ENCODE data around the gene CARD19.
A peak's percentile ranks its signal among the peaks of the same experiment; 100 is the strongest.

The CARD19 gene

DNA sequence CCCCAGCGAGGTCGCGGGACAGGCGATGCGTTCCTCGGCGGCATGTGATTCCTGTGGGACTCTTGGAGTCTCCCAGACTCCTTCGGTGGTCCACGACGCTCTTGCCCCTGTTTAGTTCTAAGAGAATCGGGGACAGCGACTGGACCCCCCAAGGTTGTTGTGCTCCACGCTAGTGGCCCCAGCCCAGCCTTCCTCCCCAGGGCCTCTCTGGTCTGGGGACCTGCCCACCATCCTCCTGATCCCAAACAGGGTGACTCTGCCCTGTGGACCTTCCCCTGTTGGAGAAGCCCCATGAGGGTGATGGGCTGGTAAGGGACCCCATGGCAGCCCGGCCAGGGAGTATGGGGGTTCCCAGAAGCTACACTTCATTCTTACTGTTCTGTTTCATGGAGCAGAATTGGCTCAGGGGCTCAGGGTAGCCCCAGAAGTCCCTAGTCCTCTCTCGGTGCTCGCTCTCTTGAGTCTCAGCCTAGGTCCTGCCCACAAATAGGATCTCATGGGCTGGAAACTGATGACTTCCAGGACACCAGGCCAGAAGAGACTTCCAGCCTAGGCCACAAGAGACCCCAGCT, 880 bp downstream of the CARD19 start:
- CTCF ChIA-PET = interaction anchor here (0.7 to 2.9 kb wide), 5 partner anchors 9 to 93 kb away, joined by 3 to 15 read pairs (median 3); no protein-coding TSS in a partner anchor
- Histone ChIP-seq H3K27ac (ENCODE audit: extremely low read depth, low read depth, low read length) (no peak overlapping the region), H3K36me3 (ENCODE audit: control insufficient read depth in 2 of 2, insufficient read depth in 1 of 2, low read length in 2 of 2) (no peaks in the 10 kb centered on the region; a peak in 1 of 3 replicates), H3K4me3 (ENCODE audit: low read depth, low read length) (peak overlapping the region; percentile 76), H3K9me3 (ENCODE audit: control insufficient read depth, insufficient read depth, low read depth, low read length) (no peaks in the 10 kb centered on the region; the same call in 1 of the 2 replicates), H3K4me1 (ENCODE audit: control insufficient read depth, insufficient read depth, low read length) (peaks cover 2% of the 10 kb centered on the region; the same call in 1 of the 2 replicates)
- TF ChIP-seq ZIC2 (tag by site-specific recombination; IDR thresholded peaks at IDR 0.05) (0 out of 2 replicates have a peak, but pooled peaks have one; percentile 0), ZNF18 (tag by site-specific recombination; IDR thresholded peaks at IDR 0.05) (no peak), ZNF677 (tag by site-specific recombination; IDR thresholded peaks at IDR 0.05) (no peak), ZBTB17 (tag by site-specific recombination; IDR thresholded peaks at IDR 0.05) (peak; percentile 80), ZNF645 (tag by site-specific recombination; IDR thresholded peaks at IDR 0.05) (no peak), OSR2 (tag by site-specific recombination; IDR thresholded peaks at IDR 0.05) (no peak), MEIS1 (CRISPR knock-in tag; IDR thresholded peaks at IDR 0.05; ENCODE audit: borderline replicate concordance) (no peak)
- TF ChIP-seq, protein P1, sequence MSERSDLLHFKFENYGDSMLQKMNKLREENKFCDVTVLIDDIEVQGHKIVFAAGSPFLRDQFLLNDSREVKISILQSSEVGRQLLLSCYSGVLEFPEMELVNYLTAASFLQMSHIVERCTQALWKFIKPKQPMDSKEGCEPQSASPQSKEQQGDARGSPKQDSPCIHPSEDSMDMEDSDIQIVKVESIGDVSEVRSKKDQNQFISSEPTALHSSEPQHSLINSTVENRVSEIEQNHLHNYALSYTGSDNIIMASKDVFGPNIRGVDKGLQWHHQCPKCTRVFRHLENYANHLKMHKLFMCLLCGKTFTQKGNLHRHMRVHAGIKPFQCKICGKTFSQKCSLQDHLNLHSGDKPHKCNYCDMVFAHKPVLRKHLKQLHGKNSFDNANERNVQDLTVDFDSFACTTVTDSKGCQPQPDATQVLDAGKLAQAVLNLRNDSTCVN (tag by site-specific recombination; optimal IDR thresholded peaks at IDR 0.05) = no peak
- POLR2A ChIA-PET = interaction anchor here (1.0 to 2.1 kb wide), 3 partner anchors 12 to 37 kb away, joined by 3 to 15 read pairs (median 6); partner anchors contain the start of gene NINJ1

- H3K9me3 ChIP-seq (ENCODE audit: control insufficient read depth, insufficient read depth, low read depth, low read length) = no peaks in the 10 kb centered on the region; the same call in 1 of the 2 replicates
- H3K27ac ChIP-seq (ENCODE audit: extremely low read depth, low read depth, low read length) = no peak overlapping the region
- CTCF ChIA-PET = interaction anchor here (0.6 to 2.9 kb wide), 4 partner anchors 9 to 94 kb away, joined by 3 to 15 read pairs (median 3); no protein-coding TSS in a partner anchor
- POLR2A ChIA-PET = interaction anchor here (2.0 kb wide), 1 partner anchor 36 kb away, joined by 6 read pairs; the partner anchor contains the start of gene NINJ1
- no peak overlapping the region for H3K4me3 ChIP-seq (ENCODE audit: low read depth, low read length)
- no peak for TF ChIP-seq ZNF416 (tag by site-specific recombination; IDR thresholded peaks at IDR 0.05)
- no peak for TF ChIP-seq ZNF558 (tag by site-specific recombination; IDR thresholded peaks at IDR 0.05)
- TF ChIP-seq GLIS1 (tag by site-specific recombination; IDR thresholded peaks at IDR 0.05) = peak; percentile 26; the same call in 1 of the 2 replicates
- TF ChIP-seq ZNF37A (tag by site-specific recombination; IDR thresholded peaks at IDR 0.05) = no peak
- TF ChIP-seq MYNN (tag by site-specific recombination; IDR thresholded peaks at IDR 0.05; ENCODE audit: borderline replicate concordance) = no peak
- TF ChIP-seq ZNF426 (tag by site-specific recombination; IDR thresholded peaks at IDR 0.05) = no peak
- no peak for TF ChIP-seq HOXA7 (CRISPR knock-in tag; IDR thresholded peaks at IDR 0.05; ENCODE audit: borderline replicate concordance)
- TF ChIP-seq SP3 (tag by site-specific recombination; IDR thresholded peaks at IDR 0.05) = no peak
- 0 out of 2 replicates have a peak, but pooled peaks have one; percentile 14 for TF ChIP-seq ZBTB48 (tag by site-specific recombination; IDR thresholded peaks at IDR 0.05)
- TF ChIP-seq, protein P2, sequence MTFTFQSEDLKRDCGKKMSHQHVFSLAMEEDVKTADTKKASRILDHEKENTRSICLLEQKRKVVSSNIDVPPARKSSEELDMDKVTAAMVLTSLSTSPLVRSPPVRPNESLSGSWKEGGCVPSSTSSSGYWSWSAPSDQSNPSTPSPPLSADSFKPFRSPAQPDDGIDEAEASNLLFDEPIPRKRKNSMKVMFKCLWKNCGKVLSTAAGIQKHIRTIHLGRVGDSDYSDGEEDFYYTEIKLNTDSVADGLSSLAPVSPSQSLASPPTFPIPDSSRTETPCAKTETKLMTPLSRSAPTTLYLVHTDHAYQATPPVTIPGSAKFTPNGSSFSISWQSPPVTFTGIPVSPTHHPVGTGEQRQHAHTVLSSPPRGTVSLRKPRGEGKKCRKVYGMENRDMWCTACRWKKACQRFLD (tag by site-specific recombination; IDR thresholded peaks at IDR 0.05) = no peak
- TF ChIP-seq ZNF776 (tag by site-specific recombination; IDR thresholded peaks at IDR 0.05; ENCODE audit: borderline replicate concordance) = no peak
- no peak for TF ChIP-seq ZNF623 (tag by site-specific recombination; IDR thresholded peaks at IDR 0.05)
- 0 out of 2 replicates have a peak, but pooled peaks have one; percentile 17 for TF ChIP-seq ZNF600 (tag by site-specific recombination; IDR thresholded peaks at IDR 0.05)
- TF ChIP-seq ZFP69B (tag by site-specific recombination; IDR thresholded peaks at IDR 0.05) = no peak
- TF ChIP-seq ZBTB8A (tag by site-specific recombination; IDR thresholded peaks at IDR 0.05) = no peak
- TF ChIP-seq ZNF146 (tag by site-specific recombination; IDR thresholded peaks at IDR 0.05) = no peak
- TF ChIP-seq, protein P3, sequence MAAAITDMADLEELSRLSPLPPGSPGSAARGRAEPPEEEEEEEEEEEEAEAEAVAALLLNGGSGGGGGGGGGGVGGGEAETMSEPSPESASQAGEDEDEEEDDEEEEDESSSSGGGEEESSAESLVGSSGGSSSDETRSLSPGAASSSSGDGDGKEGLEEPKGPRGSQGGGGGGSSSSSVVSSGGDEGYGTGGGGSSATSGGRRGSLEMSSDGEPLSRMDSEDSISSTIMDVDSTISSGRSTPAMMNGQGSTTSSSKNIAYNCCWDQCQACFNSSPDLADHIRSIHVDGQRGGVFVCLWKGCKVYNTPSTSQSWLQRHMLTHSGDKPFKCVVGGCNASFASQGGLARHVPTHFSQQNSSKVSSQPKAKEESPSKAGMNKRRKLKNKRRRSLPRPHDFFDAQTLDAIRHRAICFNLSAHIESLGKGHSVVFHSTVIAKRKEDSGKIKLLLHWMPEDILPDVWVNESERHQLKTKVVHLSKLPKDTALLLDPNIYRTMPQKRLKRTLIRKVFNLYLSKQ (tag by site-specific recombination; IDR thresholded peaks at IDR 0.05; ENCODE audit: borderline replicate concordance) = no peak
- H3K4me1 ChIP-seq (ENCODE audit: control insufficient read depth, insufficient read depth, low read length) = peaks cover 2% of the 10 kb centered on the region; the same call in 1 of the 2 replicates
- H3K36me3 ChIP-seq (ENCODE audit: control insufficient read depth in 2 of 2, insufficient read depth in 1 of 2, low read length in 2 of 2) = no peaks in the 10 kb centered on the region; a peak in 1 of 3 replicates
These were observed 1.6 kb downstream of the CARD19 start for GRCh38 chr9:93097511-93098201.

All from HEK293 (cell line).